ENCODE data around the gene DENND1B. TPM values are rescaled to one million over a fixed set of nuclear protein-coding genes. Genes with fewer than 3 reads are reported as not detected.

DENND1B gene
- total RNA-seq, 2 experiments from 2014 or later = 11.8 to 13.3 TPM

Other genes with a start within 250 kb of the DENND1B start
- gene C1orf53, start 127.2 kb upstream of the DENND1B start, total RNA-seq = under 1 TPM; 0.54 to 0.95 TPM
- not detected for gene LHX9, start 141.9 kb upstream of the DENND1B start, total RNA-seq